SIG-M5 treated with dmso at 0.1 percent for 504 hours (cell line): ENCODE measurements around the gene MAS1.

Source experiments
- DNase-seq: peaks from one replicate; lab custom pipeline; 2025; ENCODE audit not compliant: unreplicated experiment; lab: John Stamatoyannopoulos, UW

MAS1 gene

GRCh38 chr6:159879856-159880255 lies 10.9 kb upstream of the MAS1 start:
- no peak for DNase-seq

GRCh38 chr6:159880412-159880975 lies 10.3 kb upstream of the MAS1 start:
- DNase-seq, result no peak

GRCh38 chr6:159884720-159885119 lies 6.1 kb upstream of the MAS1 start:
- no peak for DNase-seq

GRCh38 chr6:159886270-159886669 lies 4.5 kb upstream of the MAS1 start:
- no peak for DNase-seq

GRCh38 chr6:159887146-159887545 lies 3.6 kb upstream of the MAS1 start:
- no peak for DNase-seq

GRCh38 chr6:159887761-159888160 lies 3.0 kb upstream of the MAS1 start:
- no peak for DNase-seq

- DNase-seq, result no peak
Measured at GRCh38 chr6:159890201-159890600, 587 bp upstream of the MAS1 start.

- no peak for DNase-seq
Measured at GRCh38 chr6:159892053-159892452, 1.3 kb downstream of the MAS1 start.

- no peak for DNase-seq
Measured at GRCh38 chr6:159893064-159893463, 2.3 kb downstream of the MAS1 start.

- no peak for DNase-seq
Measured at GRCh38 chr6:159894991-159895390, 4.2 kb downstream of the MAS1 start.

- DNase-seq, result no peak
Measured at GRCh38 chr6:159897603-159898002, 6.8 kb downstream of the MAS1 start.

GRCh38 chr6:159898519-159898918 lies 7.7 kb downstream of the MAS1 start:
- no peak for DNase-seq

GRCh38 chr6:159899994-159900745 lies 9.4 kb downstream of the MAS1 start:
- DNase-seq, result no peak

- no peak for DNase-seq
Measured at GRCh38 chr6:159902620-159903019, 11.8 kb downstream of the MAS1 start.

- DNase-seq, result no peak
Measured at GRCh38 chr6:159904497-159904911, 13.7 kb downstream of the MAS1 start.

- DNase-seq, result no peak
Measured at GRCh38 chr6:159906400-159906799, 15.6 kb downstream of the MAS1 start.

- peak; percentile 86 for DNase-seq
Measured at GRCh38 chr6:159908535-159908934, 17.7 kb downstream of the MAS1 start.

GRCh38 chr6:159908979-159909378 lies 18.2 kb downstream of the MAS1 start:
- DNase-seq, result peak; percentile 64

GRCh38 chr6:159910342-159910741 lies 19.6 kb downstream of the MAS1 start:
- no peak for DNase-seq

GRCh38 chr6:159913375-159913774 lies 22.6 kb downstream of the MAS1 start:
- DNase-seq, result no peak

GRCh38 chr6:159913862-159914564 lies 23.2 kb downstream of the MAS1 start:
- DNase-seq, result no peak

GRCh38 chr6:159914565-159914923 lies 23.8 kb downstream of the MAS1 start:
- no peak for DNase-seq
